Muscle layer of duodenum (tissue), 2 donors: ENCODE measurements around the gene WDR36.

ENCODE experiments used
- H3K27ac ChIP-seq: one replicate; pipeline ENCODE4 v1.7.0; 2013; ENCODE audit warnings: mild to moderate bottlenecking, low read length
- H3K27me3 ChIP-seq: one replicate; pipeline ENCODE4 v1.7.0; 2013; ENCODE audit warnings: low read depth, mild to moderate bottlenecking, control low read depth, low read length
- H3K36me3 ChIP-seq, 2 donors: one replicate each; pipeline ENCODE4 v1.7.0; 2013; ENCODE audit warnings: low read length in 2 of 2, control low read depth in 1 of 2, mild to moderate bottlenecking in 1 of 2; ENCODE audit not compliant: insufficient read depth in 2 of 2, control insufficient read depth in 1 of 2
- H3K4me1 ChIP-seq, 2 donors: one replicate each; pipeline ENCODE4 v1.7.0; 2013; ENCODE audit warnings: low read length in 2 of 2, mild to moderate bottlenecking in 2 of 2, control low read depth in 1 of 2, moderate library complexity in 1 of 2; ENCODE audit not compliant: insufficient read depth in 2 of 2, control insufficient read depth in 1 of 2
- H3K4me3 ChIP-seq, 2 donors: one replicate each; pipeline ENCODE4 v1.7.0; 2013; ENCODE audit warnings: low read length in 2 of 2, low read depth in 1 of 2, mild to moderate bottlenecking in 1 of 2
- H3K9me3 ChIP-seq, 2 donors: one replicate each; pipeline ENCODE4 v1.7.0; 2013; ENCODE audit warnings: low read length in 2 of 2, control low read depth in 1 of 2, mild to moderate bottlenecking in 1 of 2; ENCODE audit not compliant: control insufficient read depth in 1 of 2
- donor health status: healthy.

The WDR36 gene

GRCh38 chr5:111092062-111092853, at the start of gene WDR36:
Gene WDR36, plus strand, starts transcription at chr5:111092348. Its CDS starts 109 bp downstream, at chr5:111092457.
- peak within 1 kb of the TSS; percentile 90 for H3K27ac ChIP-seq
- peak within 1 kb of the TSS; percentile 95 to 98 for H3K4me3 ChIP-seq
- peaks cover 7 to 20% of the 10 kb centered on the region in 2 donors for H3K4me1 ChIP-seq
- H3K27me3 ChIP-seq: no peaks in the 10 kb centered on the region
- no peaks in the 10 kb centered on the region for H3K36me3 ChIP-seq
- no peaks in the 10 kb centered on the region for H3K9me3 ChIP-seq

GRCh38 chr5:111043712-111044506, 48.2 kb upstream of the WDR36 start:
- Histone ChIP-seq H3K4me1 (no peaks in the 10 kb centered on the region), H3K27ac (no peak overlapping the region), H3K27me3 (no peaks in the 10 kb centered on the region), H3K36me3 (no peaks in the 10 kb centered on the region), H3K9me3 (no peaks in the 10 kb centered on the region), H3K4me3 (no peak overlapping the region)

- no peak overlapping the region for H3K4me3 ChIP-seq
- H3K9me3 ChIP-seq: peaks cover 0 to 2% of the 10 kb centered on the region in 2 donors
- no peaks in the 10 kb centered on the region for H3K4me1 ChIP-seq
- no peaks in the 10 kb centered on the region for H3K27me3 ChIP-seq
- H3K27ac ChIP-seq: no peak overlapping the region
- no peaks in the 10 kb centered on the region for H3K36me3 ChIP-seq
Observed at GRCh38 chr5:111058064-111058463, 34.1 kb upstream of the WDR36 start.

GRCh38 chr5:111060169-111060568, 32.0 kb upstream of the WDR36 start:
- Histone ChIP-seq H3K27me3 (no peaks in the 10 kb centered on the region), H3K36me3 (no peaks in the 10 kb centered on the region), H3K4me1 (no peaks in the 10 kb centered on the region), H3K4me3 (no peak overlapping the region), H3K9me3 (peaks cover 0 to 2% of the 10 kb centered on the region in 2 donors), H3K27ac (no peak overlapping the region)

GRCh38 chr5:111061618-111062017, 30.5 kb upstream of the WDR36 start:
- Histone ChIP-seq H3K36me3 (no peaks in the 10 kb centered on the region), H3K27ac (no peak overlapping the region), H3K4me1 (no peaks in the 10 kb centered on the region), H3K9me3 (peaks cover 0 to 2% of the 10 kb centered on the region in 2 donors), H3K4me3 (no peak overlapping the region), H3K27me3 (no peaks in the 10 kb centered on the region)

GRCh38 chr5:111063709-111064322, 28.3 kb upstream of the WDR36 start:
- Histone ChIP-seq H3K4me3 (no peak overlapping the region), H3K9me3 (peaks cover 0 to 2% of the 10 kb centered on the region in 2 donors), H3K36me3 (no peaks in the 10 kb centered on the region), H3K27me3 (no peaks in the 10 kb centered on the region), H3K4me1 (no peaks in the 10 kb centered on the region), H3K27ac (no peak overlapping the region)

GRCh38 chr5:111066261-111066938, 25.7 kb upstream of the WDR36 start:
- Histone ChIP-seq H3K36me3 (no peaks in the 10 kb centered on the region), H3K27me3 (peaks cover 12% of the 10 kb centered on the region), H3K27ac (no peak overlapping the region), H3K9me3 (no peaks in the 10 kb centered on the region), H3K4me1 (no peaks in the 10 kb centered on the region), H3K4me3 (no peak overlapping the region)

GRCh38 chr5:111068213-111068612, 23.9 kb upstream of the WDR36 start:
- Histone ChIP-seq H3K27ac (no peak overlapping the region), H3K36me3 (no peaks in the 10 kb centered on the region), H3K4me3 (no peak overlapping the region), H3K9me3 (no peaks in the 10 kb centered on the region), H3K4me1 (peaks cover 0 to 7% of the 10 kb centered on the region in 2 donors), H3K27me3 (peaks cover 17% of the 10 kb centered on the region)

- Histone ChIP-seq H3K27ac (no peak overlapping the region), H3K27me3 (peaks cover 17% of the 10 kb centered on the region), H3K4me3 (no peak overlapping the region), H3K36me3 (no peaks in the 10 kb centered on the region), H3K9me3 (no peaks in the 10 kb centered on the region), H3K4me1 (peaks cover 0 to 19% of the 10 kb centered on the region in 2 donors)
Observed at GRCh38 chr5:111069839-111070238, 22.3 kb upstream of the WDR36 start.

- peaks cover 17% of the 10 kb centered on the region for H3K27me3 ChIP-seq
- H3K4me3 ChIP-seq: peak overlapping the region; percentile 28 to 42
- H3K36me3 ChIP-seq: no peaks in the 10 kb centered on the region
- H3K27ac ChIP-seq: no peak overlapping the region
- H3K4me1 ChIP-seq: peaks cover 0 to 26% of the 10 kb centered on the region in 2 donors
- H3K9me3 ChIP-seq: no peaks in the 10 kb centered on the region
Observed at GRCh38 chr5:111070272-111071134, 21.6 kb upstream of the WDR36 start.
